ENCODE results near the gene KCNE1. TPM values are rescaled to one million over a fixed set of nuclear protein-coding genes. Genes with fewer than 3 reads are reported as not detected.

Gene KCNE1
- total and polyA plus RNA-seq, 10 of the 15 experiments (the other 5 are each of a cell fraction or from before 2014, with no cell fraction given): 0.06 to 0.18 (median 0.09) TPM; not detected in 5

DNA sequence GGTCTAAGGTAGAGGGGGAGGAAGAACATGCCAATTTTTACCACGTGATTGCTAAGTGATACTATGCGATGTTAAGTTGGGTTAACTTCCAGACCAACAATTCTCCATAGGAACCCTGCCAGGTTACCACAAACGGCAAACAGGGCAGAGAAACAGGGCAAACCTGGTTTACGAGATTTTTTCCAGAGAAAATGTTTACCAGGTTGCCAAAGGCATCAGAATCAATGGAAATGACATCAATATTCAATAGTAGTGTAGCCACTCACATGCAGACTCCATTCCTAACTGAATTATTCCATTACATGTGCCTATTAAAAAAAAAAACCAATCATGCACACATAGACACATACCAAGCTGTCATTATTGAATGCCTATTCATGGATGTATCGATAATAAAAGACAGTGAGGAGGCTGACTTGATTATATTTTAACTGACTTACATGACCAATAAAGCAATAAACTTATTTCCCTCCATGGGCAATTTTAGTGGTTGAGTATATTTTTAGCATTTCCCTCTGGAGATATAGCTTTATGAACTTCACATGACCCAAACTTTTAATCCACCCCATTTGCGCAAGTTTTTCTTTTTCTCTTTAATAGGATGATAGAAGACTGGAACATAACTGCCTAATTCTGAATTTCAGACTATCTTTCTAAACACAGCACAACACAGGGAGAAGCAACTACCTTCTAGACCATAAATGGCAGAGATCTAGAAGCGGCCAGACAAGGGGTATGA, 40.5 kb upstream of the KCNE1 start:
- Histone ChIP-seq H3K27ac (ENCODE audit: control insufficient read depth, insufficient read depth) (no peak overlapping the region), H3K27me3 (replicated peaks in 1 of 2; ENCODE audit: control insufficient read depth in 2 of 2, insufficient read depth in 2 of 2, low read length in 1 of 2) (no peaks in the 10 kb centered on the region), H4K20me1 (ENCODE audit: control insufficient read depth, insufficient read depth) (no peaks in the 10 kb centered on the region), H3K9ac (ENCODE audit: control insufficient read depth, insufficient read depth, low read length) (no peak overlapping the region), H3K4me2 (ENCODE audit: control insufficient read depth, insufficient read depth) (no peak overlapping the region), H2AFZ (ENCODE audit: control insufficient read depth, low read depth, low read length) (no peak overlapping the region), H3K4me1 (ENCODE audit: control insufficient read depth, insufficient read depth, low read length) (no peaks in the 10 kb centered on the region; the same call in 1 of the 2 replicates), H3K9me3 (replicated peaks; ENCODE audit: control insufficient read depth, insufficient read depth, low read length) (peaks cover 5% of the 10 kb centered on the region; the same call in 2 of the 3 replicates), H3K36me3 (ENCODE audit: control insufficient read depth in 2 of 2, insufficient read depth in 2 of 2, low read length in 1 of 2) (no peaks in the 10 kb centered on the region), H3K79me2 (ENCODE audit: control insufficient read depth, insufficient read depth, low read length) (no peaks in the 10 kb centered on the region), H3K4me3 (no peak overlapping the region)
- ATAC-seq (no peak), FAIRE-seq (no peak), DNase-seq (ENCODE audit: low read depth, low spot score) (no peak)
- BruUV-seq (replicated peaks): no TSS peak
- 81% methylated on average over 7 of the region's 7 CpGs for WGBS (ENCODE audit: insufficient coverage, insufficient replicate concordance, low lambda C conversion rate, missing lambda C conversion rate)
- in situ Hi-C loops (cut with MboI) (no loop called here), intact Hi-C loops (cut with micrococcal nuclease; ENCODE audit: unreplicated experiment) (no loop called here)
- CTCF ChIA-PET: interaction anchor here (3.1 kb wide), 1 partner anchor 50 kb away, joined by 8 read pairs; no protein-coding TSS in a partner anchor
- POLR2A ChIA-PET: no interaction called here
- RAD21 ChIA-PET (ENCODE audit: unreplicated experiment): no interaction called here
- SMC1A ChIA-PET (ENCODE audit: uncharacterized antibody, unreplicated experiment): interaction anchor here (1.0 kb wide), 1 partner anchor 49 kb away, joined by 3 read pairs; no protein-coding TSS in a partner anchor
- no peak for TF ChIP-seq CUX1 (IDR thresholded peaks at IDR 0.05; ENCODE audit: insufficient replicate concordance, low read depth, low read length)
- no peak for TF ChIP-seq JUNB (IDR thresholded peaks at IDR 0.05)
- TF ChIP-seq, protein P1, sequence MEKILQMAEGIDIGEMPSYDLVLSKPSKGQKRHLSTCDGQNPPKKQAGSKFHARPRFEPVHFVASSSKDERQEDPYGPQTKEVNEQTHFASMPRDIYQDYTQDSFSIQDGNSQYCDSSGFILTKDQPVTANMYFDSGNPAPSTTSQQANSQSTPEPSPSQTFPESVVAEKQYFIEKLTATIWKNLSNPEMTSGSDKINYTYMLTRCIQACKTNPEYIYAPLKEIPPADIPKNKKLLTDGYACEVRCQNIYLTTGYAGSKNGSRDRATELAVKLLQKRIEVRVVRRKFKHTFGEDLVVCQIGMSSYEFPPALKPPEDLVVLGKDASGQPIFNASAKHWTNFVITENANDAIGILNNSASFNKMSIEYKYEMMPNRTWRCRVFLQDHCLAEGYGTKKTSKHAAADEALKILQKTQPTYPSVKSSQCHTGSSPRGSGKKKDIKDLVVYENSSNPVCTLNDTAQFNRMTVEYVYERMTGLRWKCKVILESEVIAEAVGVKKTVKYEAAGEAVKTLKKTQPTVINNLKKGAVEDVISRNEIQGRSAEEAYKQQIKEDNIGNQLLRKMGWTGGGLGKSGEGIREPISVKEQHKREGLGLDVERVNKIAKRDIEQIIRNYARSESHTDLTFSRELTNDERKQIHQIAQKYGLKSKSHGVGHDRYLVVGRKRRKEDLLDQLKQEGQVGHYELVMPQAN (conservative IDR thresholded peaks at IDR 0.05): no peak
- TF ChIP-seq ZZZ3 (IDR thresholded peaks at IDR 0.05; ENCODE audit: control insufficient read depth, insufficient read length, low read depth): no peak
- no peak for TF ChIP-seq EZH2 (IDR thresholded peaks at IDR 0.05; ENCODE audit: borderline replicate concordance, control insufficient read depth, low read depth, low read length)
- no peak for TF ChIP-seq ZNF207 (IDR thresholded peaks at IDR 0.05; ENCODE audit: borderline replicate concordance)
- no peak for TF ChIP-seq ZNF622 (IDR thresholded peaks at IDR 0.05)
- no peak for TF ChIP-seq RBBP5 (conservative IDR thresholded peaks at IDR 0.05)
- no peak for TF ChIP-seq POLR2A (IDR thresholded peaks at IDR 0.05; ENCODE audit: low read depth, low read length)
- no peak for TF ChIP-seq IKZF1 (conservative IDR thresholded peaks at IDR 0.05)
- no peak for TF ChIP-seq HSF1 (IDR thresholded peaks at IDR 0.05; ENCODE audit: low read depth, low read length)
- no peak for TF ChIP-seq NR2C1 (IDR thresholded peaks at IDR 0.05)

Data from GM12878 (cell line).